ENCODE data around the gene ARL8B. TPM values are rescaled to one million over a fixed set of nuclear protein-coding genes. Genes with fewer than 3 reads are reported as not detected.
"Not testable (repeated sequence)": the region's sequence is repeated elsewhere in the genome, so short reads cannot be mapped to it uniquely, and the experiment has no call there.

ARL8B gene
- polyA plus RNA-seq, 1 donor, result 39.9 TPM

GRCh38 chr3:5147152-5147551 lies 25.1 kb downstream of the ARL8B start:
- DNase-seq, result not testable (repeated sequence)

- DNase-seq, result no peak
These were observed 27.3 kb downstream of the ARL8B start for GRCh38 chr3:5149306-5149880.

- no peak for DNase-seq
These were observed 29.5 kb downstream of the ARL8B start for GRCh38 chr3:5151586-5151985.

- DNase-seq, result no peak
These were observed 31.0 kb downstream of the ARL8B start for GRCh38 chr3:5153074-5153473.

- no peak for DNase-seq
These were observed 33.1 kb downstream of the ARL8B start for GRCh38 chr3:5155241-5155640.

- no peak for DNase-seq
These were observed 38.2 kb downstream of the ARL8B start for GRCh38 chr3:5160321-5160720.

- no peak for DNase-seq
These were observed 39.1 kb downstream of the ARL8B start for GRCh38 chr3:5160940-5161858.

GRCh38 chr3:5162102-5162501 lies 40.0 kb downstream of the ARL8B start:
- DNase-seq, result no peak

GRCh38 chr3:5165698-5166097 lies 43.6 kb downstream of the ARL8B start:
- DNase-seq, result no peak

- no peak for DNase-seq
These were observed 44.8 kb downstream of the ARL8B start for GRCh38 chr3:5166846-5167245.

- no peak for DNase-seq
These were observed 46.0 kb downstream of the ARL8B start for GRCh38 chr3:5168110-5168509.

GRCh38 chr3:5169807-5170206 lies 47.7 kb downstream of the ARL8B start:
- no peak for DNase-seq

- no peak for DNase-seq
These were observed 48.9 kb downstream of the ARL8B start for GRCh38 chr3:5170975-5171374.

GRCh38 chr3:5172018-5172417 lies 49.9 kb downstream of the ARL8B start:
- no peak for DNase-seq

- not testable (repeated sequence) for DNase-seq
These were observed 56.9 kb downstream of the ARL8B start for GRCh38 chr3:5179036-5179435.

- DNase-seq, result no peak
These were observed 59.5 kb downstream of the ARL8B start for GRCh38 chr3:5181469-5182141.

- not testable (repeated sequence) for DNase-seq
These were observed 61.6 kb downstream of the ARL8B start for GRCh38 chr3:5183714-5184113.

- DNase-seq, result no peak
These were observed 62.4 kb downstream of the ARL8B start for GRCh38 chr3:5184499-5184898.

- DNase-seq, result no peak
These were observed 63.1 kb downstream of the ARL8B start for GRCh38 chr3:5185093-5185673.

GRCh38 chr3:5186089-5186857 lies 64.2 kb downstream of the ARL8B start:
- DNase-seq, result no peak

- no peak for DNase-seq
These were observed 64.7 kb downstream of the ARL8B start for GRCh38 chr3:5186858-5187155.

GRCh38 chr3:5187156-5187919 lies 65.2 kb downstream of the ARL8B start, which contains the start of gene EDEM1:
Gene EDEM1 (plus strand): TSS chr3:5187707. CDS start chr3:5187806, 99 bp downstream.
- peak; percentile 96 for DNase-seq
